GM19324 (cell line): Measurements from ENCODE around the gene IL18.
"Not testable (repeated sequence)": the region's sequence is repeated elsewhere in the genome, so short reads cannot be mapped to it uniquely, and the experiment has no call there.

Experiments
- ATAC-seq: cut with Tn5 transposase; IDR thresholded peaks from one replicate; pipeline ENCODE4 v1.9.1; 2021; ENCODE audit warnings: mild to moderate bottlenecking, moderate library complexity; ENCODE audit not compliant: unreplicated experiment, low FRiP score

The IL18 gene

DNA sequence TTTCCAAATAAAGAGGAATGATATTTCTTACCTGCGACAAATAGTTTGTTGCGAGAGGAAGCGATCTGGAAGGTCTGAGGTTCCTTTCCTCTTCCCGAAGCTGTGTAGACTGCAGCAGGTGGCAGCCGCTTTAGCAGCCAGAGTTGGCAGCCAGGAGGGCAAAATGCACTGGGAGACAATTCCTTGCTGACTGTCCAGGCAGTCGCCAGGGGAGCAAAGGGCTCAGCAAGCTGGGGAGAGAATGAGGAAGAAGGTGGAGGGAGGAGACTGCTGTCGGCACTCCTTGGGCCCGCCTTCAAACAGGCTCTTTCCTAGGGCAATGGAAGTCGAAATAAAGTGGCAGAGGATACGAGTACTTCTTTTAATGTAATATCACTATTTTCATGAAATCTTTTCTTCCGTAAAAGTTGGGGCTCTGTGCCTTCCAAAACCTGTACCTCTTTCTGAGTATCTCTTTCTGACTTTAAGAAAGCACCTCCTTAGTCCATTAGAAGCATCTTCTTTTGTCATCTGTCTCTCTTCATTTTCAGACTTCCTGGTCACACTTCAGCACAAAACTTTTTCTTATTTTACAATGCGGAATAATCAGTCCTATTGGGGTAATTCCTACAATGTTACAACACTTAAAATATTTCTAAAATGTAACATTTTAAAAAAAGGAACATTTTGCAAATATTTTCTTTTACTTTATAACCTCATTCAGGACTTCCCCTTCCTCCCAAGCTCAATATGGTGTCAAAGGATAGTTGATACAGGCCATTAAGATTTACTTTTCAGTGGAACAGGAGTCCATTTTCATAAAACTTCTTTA is at the start of gene IL18:
Gene IL18, minus strand, starts transcription at position 220 of the 811 bp plus-strand sequence. CDS start 9,041 bp downstream, outside the sequence.
- ATAC-seq: no peak

DNA sequence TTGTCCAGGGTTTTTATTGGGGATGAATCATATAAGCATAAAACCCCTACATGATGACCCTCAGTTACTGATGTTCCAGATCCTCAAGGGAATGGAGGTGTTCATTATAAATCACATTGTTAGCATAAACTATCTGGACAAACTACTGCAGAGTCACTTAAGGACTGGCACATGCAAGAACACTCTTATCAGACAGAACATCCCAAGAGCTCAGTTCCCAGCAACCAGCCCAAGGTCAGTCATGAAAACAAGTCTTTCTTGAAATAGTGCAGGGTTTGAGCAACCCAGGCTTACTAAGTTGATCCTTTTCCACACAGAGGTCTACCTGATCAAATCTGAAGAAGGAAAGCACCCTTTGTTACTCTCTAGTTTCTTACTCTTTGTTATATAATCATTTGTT is 48.8 kb upstream of the IL18 start:
- no peak for ATAC-seq

DNA sequence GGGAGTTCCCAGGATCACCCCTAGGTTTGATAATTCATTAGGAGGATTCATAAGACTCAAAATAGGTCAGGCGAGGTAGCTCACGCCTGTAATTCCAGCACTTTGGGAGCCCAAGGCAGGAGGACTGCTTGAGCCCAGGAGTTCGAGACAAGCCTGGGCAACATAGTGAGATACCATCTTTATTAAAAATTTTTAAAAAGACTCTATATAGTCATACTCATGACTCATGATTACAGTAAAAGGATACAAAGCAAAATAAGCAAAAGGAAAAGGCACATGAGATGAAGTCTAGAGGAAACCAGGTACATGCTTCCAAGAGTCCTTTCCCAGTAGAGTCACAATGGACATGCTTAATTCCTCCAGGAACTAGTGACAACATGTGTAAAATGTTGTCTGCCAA is 48.4 kb upstream of the IL18 start:
- no peak for ATAC-seq

DNA sequence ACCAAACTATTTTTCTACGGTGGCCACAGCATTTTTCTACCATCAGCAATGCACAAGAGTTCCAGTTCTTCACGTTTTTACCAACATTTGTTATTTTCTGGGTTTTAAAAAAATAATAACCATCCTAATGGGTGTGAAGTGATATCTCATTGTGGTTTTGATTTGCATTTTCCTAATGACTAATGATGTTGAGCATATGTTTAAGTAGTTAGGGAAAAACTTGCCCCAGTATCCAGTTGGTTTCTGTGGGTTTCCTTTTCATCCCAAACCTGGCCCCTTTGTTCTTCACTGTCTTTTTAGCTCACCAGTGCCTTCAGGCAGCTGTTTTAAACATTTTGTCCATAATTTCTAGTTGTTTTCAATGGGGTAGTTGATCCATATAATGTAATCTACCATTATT is 47.6 kb upstream of the IL18 start:
- no peak for ATAC-seq

DNA sequence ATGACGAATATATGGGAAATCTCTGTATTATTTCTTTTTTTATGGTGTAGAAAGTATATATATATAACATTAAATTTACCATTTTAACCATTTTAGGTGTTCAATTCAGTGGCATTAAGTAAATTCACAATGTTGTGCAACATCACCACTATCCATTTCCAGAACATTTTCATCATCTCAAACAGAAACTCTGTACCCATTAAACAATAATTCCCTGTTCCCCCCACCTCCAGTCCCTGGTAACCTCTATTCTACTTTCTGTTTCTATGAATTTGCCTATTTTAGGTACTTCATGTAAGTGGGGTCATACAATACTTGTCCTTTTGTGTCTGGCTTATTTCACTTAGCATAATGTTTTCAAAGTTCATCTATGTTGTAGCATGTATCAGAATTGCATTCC is 47.0 kb upstream of the IL18 start:
- no peak for ATAC-seq

DNA sequence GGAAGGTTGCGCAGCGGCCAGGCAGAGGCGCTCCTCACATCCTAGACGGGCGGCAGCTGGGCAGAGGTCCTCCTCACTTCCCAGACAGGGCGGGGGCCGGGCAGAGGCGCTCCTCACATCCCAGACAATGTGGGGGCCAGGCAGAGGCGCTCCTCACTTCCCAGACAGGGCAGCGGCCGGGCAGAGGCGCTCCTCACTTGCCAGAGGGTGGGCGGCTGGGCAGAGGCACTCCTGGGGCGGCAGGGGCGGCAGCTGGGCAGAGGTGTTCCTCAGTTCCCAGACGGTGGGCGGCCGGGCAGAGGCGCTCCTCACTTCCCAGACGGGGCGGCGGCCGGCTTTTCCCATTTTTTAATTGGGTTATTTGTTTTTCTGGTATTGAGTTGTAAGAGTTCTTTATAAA is 42.2 kb upstream of the IL18 start:
- ATAC-seq: no peak

DNA sequence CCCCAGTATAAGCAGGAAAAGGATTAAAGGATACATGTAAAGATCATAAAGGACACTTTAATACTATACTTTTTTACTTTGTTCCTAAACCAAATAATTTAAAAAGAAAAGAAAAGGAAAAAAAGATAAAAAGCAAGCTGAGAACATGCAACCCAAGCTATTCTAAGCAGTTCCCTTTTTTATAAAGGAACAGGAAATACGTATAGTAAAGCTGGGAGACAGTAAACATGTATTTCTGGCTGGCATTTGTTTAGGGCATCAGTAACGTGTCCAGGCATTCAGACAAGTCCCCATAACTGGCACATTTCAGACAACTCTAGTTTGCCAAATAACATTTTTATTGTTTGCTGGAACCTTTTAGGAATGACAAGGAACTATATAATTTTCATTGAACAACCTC is 36.4 kb upstream of the IL18 start:
- ATAC-seq: no peak

DNA sequence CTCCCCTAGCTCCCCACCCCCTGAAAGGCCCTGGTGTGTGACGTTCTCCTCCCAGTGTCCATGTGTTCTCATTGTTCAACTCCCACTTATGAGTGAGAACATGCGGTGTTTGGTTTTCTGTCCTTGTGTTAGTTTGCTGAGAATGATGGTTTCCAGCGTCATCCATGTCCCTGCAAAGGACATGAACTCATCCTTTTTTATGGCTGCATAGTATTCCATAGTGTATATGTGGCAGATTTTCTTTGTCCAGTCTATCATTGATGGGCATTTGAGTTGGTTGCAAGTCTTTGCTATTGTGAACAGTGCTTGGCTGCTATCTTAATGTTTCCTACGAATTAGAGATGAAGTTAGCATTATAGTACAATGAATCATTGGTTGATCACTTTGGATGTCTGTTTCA is 35.2 kb upstream of the IL18 start:
- not testable (repeated sequence) for ATAC-seq

DNA sequence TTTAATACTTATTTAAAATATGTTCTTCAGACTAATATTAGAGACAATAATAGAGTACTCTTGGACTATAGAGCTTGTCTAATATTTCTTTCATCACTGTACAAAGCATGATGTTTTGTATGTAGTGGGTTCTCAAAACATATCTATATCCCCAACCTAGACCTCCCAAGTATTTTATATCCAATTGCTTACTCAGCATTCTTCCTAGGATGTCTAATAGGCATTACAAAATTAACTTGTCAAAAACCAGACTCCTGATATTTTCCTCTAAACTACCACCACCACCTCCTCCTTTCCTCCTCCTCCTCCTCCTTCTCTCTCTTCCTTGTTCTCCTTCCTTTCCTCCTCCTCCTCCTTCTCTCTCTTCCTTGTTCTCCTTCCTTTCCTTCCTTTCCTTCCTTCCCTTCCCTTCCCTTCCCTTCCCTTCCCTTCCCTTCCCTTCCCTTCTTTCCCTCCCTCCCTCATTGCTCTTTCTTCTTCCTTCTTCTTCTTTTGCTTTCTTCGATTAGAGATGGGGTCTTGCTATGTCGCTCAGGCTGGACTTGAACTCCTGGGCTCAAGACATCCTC is 32.7 kb upstream of the IL18 start:
- no peak for ATAC-seq

DNA sequence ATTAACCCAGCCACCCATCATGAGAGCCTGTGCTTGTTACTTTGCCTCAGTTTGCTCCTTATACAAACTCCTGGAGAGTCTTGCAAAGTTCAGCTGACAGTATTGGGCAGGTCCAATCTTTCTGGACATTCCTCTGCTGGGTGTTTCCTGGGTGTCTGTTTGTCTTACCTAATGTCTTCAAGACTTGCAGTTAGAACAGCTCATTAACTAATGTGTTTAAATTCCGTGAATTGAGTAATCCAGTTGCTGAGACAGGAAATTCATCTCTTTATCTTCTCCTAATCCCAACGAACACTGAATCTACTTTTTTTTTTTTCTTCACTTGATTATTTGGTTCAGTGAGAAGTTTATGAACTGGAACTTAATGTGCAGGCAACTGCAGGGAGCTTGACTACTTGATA is 32.1 kb upstream of the IL18 start:
- ATAC-seq: no peak

DNA sequence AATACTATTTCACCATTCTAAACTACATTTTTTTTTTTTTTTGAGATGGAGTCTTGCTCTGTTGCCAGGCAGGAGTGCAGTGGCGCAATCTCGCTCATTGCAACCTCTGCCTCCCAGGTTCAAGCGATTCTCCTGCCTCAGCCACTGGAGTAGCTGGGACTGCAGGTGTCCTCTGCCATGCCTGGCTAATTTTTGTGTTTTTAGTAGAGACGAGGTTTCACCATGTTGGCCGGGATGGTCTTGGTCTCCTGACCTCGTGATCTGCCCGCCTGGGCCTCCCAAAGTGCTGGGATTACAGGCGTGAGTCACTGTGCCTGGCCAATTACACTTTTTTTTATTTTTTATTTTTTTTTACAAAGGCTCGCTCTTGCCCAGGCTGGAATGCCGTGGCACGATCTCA is 31.2 kb upstream of the IL18 start:
- ATAC-seq: not testable (repeated sequence)

DNA sequence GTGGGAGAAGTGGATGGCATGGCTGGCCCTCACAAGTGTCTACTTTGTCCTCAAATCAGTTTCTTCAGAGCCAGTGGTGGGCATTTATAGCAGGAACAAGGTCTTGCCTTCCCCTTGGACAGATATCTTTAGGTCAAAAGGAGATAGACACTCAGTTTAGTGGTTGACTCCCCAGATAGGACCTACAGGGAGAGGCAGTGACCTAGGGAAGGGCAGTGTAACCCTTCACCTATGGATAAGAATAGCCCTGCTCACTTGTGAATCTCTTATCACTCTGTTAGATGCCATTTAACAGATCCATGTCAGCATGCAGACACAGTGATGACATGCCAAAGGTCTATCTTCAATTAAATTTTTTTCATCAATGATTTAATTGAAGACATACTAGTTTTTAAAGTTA is 22.4 kb upstream of the IL18 start:
- ATAC-seq: no peak

DNA sequence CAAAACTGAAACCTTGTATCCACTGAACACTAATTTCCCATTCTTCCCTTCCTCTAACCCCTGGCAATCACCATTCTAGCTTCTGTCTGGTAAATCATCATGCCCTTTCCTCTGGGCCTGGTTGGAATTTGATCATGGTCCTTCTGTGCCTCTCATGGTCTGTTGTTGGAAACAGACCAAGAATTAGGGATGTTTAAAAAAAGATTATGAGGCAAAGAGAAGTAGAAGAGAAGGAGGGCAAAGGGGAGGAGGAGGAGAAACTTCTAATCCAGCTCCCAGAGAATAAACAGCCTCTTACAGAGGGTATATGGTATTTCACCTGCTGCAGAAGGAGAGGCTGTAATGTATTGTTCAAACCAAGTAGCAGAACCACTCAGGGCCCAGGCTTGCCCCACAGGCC is 22.0 kb upstream of the IL18 start:
- no peak for ATAC-seq

DNA sequence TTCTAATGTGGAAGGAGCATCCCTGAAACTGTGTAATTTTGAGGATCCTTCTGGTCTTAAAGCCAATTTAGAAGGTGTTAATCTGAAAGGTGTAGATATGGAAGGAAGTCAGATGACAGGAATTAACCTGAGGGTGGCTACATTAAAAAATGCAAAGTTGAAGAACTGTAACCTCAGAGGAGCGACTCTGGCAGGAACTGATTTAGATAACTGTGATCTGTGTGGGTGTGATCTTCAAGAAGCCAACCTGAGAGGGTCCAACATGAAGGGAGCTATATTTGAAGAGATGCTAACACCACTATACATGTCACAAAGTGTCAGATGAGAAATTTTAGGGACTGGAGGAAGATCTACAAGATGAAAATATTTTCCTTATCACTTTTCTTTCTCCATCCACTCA is 19.0 kb upstream of the IL18 start:
- no peak for ATAC-seq

DNA sequence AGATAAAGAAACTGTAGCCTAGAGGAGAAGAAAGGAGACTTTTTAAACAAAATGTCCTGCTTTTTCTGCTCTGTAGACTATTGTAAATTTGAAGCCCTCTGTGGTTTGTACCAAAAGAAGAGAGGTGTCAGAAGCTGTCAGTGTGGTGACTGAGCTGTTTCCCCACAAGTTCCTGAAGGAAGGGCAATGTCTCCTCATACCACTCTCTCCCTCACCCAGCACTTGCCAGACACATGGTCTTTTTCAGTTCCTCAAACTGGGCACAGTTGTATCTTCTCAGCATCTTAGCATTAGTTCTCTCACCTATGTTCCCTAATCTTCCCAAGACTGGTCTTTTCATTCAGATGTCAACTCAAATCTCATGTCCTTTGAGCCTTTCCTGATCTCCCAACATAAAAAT is 15.7 kb upstream of the IL18 start:
- ATAC-seq: peak; percentile 67

DNA sequence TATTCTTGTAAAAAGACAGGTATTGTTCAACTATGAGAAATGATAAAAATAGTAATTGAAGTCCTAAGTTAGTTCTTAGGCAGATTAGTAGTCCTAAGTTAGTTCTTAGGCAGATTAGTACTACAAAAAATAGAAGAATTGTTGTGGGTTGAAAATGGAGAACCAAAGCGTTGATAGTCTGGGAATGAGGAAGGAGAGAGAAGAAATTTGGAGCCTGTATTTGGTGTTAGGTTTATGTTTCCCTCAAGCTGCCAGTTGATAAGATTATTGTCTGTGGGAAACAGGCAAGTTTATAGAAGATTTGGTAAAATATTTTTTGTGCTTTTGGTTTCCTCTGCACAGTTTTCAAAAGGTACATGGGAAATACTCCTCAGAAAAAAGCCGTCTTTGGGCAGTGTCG is 15.0 kb upstream of the IL18 start:
- ATAC-seq: no peak

DNA sequence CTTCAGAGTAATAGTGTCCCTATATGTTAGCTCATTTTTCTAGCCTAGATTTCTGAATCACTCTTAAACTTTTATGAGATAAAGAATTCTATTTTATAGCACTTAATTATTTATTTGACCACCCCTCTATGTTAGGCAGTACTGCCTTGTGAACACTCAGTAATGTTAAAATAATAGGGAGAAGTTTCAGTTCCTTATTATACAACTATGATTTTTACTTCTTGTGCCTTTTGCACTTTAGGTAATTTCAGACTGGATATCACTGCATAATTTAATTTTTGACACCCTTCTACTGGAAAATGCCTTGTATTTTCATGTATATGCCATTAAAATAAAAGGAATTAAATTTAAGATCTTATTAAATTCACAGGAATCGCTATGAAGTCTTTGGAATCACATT is 14.5 kb upstream of the IL18 start:
- ATAC-seq: no peak

DNA sequence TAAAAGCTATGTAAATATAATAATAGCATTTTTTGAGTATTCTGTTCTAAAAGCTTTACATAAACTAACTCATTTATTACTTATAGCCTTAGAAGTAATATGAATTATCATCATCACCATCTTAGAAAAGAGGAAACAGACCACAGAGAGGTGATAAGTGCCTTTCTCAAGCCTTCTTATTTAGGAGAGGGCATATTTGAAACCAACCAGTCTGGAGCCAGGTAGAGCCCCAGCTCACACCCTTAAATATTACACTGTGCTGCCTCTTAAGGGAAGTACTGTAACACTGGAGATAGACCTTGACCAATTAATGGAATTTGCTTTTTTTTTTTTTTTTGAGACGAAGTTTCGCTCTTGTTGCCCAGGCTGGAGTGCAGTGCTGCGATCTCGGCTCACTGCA is 13.7 kb upstream of the IL18 start:
- ATAC-seq: no peak

DNA sequence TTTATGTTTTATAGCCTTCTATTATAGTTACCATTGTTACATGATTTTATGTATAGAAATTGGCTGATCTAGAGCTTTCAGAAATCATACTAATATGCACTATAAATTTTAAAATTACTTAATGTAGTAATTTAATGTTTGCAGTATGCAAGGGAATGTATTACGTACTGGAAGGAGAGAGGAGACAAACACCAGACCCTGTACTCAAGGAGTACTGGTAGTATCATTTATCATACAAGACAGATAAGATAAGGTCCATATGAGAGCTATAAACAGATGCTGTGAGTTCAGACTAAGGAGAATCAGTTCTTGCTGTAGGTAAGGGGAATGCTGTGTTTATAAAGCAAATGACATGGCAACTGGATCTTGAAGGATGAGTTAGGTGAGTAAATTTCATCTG is 12.2 kb upstream of the IL18 start:
- no peak for ATAC-seq

DNA sequence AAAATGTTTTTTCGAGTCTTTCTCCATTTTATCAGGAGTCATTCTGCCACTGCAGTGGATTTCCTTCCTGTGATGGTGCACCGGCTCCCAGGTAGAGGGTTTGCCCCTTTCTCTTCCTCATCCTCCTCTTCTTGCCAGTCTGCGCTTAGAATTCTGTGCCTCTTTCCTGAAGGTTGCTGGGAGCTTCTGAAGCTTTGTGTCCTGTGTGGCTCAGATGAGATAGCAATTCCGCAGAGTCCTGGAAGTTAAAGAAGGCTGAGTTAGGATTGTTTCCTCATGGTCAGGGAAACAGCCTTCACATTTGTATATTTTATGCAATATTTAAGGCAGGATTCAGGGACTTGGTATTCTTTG is 11.7 kb upstream of the IL18 start:
- no peak for ATAC-seq

DNA sequence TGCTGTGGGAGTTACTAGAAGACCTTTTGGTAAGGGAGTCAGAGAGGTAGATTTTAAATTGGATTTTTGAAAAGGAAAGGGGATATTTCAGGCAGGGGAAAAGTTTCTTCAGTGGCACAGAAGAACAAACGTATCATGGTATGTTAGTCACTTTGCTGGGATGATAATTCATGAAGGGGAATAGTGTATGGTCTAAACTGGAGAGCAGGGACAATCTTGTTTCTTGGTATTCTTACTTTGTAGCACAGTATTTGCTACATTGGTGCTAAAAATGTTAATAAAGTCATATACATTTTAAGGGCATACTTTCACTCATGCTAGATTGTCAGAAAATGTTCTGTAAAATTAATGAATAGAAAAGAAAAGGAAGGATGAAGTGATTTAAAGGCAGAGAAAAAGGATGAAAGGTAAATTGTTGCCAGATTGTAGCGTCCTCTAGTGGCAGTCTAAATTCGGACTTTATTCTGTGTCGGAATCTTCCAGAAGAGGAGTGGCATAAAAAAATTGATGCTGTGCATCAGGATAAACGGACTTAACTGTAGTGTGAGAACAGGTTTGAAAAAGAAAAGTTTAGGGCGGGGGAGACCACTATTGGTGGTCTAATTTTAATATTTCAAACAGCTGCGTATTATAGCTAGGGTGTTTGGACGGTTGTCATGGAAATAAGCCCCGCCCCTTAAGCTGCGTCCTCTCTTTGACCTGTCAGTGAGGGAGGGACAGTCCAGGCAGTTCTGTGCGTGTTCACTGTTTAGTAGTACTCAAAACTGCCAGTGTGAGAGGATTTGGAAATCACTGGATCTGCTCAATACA is 11.1 kb upstream of the IL18 start, which contains the start of gene BCO2:
Gene BCO2, plus strand, starts transcription at position 724 of the 810 bp plus-strand sequence. CDS start 90 bp downstream, outside the sequence.
- ATAC-seq: no peak

DNA sequence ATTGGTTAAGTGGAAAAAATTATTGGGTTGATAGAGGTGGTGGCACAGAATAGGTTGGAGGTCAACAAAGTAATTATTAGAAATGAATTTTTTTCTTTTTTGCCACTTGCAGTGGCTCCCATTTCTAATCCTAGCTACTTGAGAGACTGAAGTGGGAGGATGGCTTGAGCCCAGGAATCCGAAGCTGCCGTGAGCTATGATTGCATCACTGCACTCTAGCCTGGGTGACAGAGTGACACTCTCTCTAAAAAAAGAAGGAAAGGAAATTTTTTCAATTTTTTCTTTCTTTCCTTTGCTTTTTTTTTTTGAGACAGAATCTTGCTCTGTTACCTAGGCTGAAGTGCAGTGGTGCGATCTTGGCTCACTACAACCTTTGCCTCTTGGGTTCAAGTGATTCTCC is 9.3 kb upstream of the IL18 start:
- no peak for ATAC-seq
